Adrenal gland (tissue), 12 donors: ENCODE measurements around the gene HEY2. TPM values are rescaled to one million over a fixed set of nuclear protein-coding genes. Genes with fewer than 3 reads are reported as not detected.

Experiments
- DNase-seq, 7 donors: peaks; one replicate each; pipeline ENCODE4 v3.0.0-alpha.2; 2019 to 2020
- H3K27ac ChIP-seq, 5 donors: fragments of 200-600 bp; sonication (generic) in 4 of 5; 1 replicate in 3 of 5; 2 replicates in 2 of 5; pipeline versions ENCODE4 v1.5.1 to v1.8.0; 2016 to 2020; ENCODE audit warnings: mild to moderate bottlenecking in 1 of 5
- H3K27me3 ChIP-seq: fragments of 200-600 bp; 2 replicates; pipeline ENCODE4 v1.8.0; 2021
- H3K36me3 ChIP-seq, 2 donors: fragments of 200-600 bp; replicated peaks in 1 of 2; 1 replicate in 1 of 2; 2 replicates in 1 of 2; pipeline versions ENCODE4 v1.5.1 to v1.8.0; 2018 to 2022
- H3K4me1 ChIP-seq, 2 donors: fragments of 200-600 bp; replicated peaks in 1 of 2; 1 replicate in 1 of 2; 2 replicates in 1 of 2; pipeline versions ENCODE4 v1.5.1 to v1.8.0; 2018 to 2021
- H3K4me3 ChIP-seq, 4 donors: fragments of 200-600 bp; sonication (generic) in 3 of 4; one replicate each; pipeline ENCODE4 v1.5.1; 2016 to 2018
- H3K9me3 ChIP-seq, 3 donors: fragments of 200-600 bp; sonication (generic) in 1 of 3; replicated peaks in 1 of 3; 1 replicate in 2 of 3; 2 replicates in 1 of 3; pipeline versions ENCODE4 v1.5.1 to v1.8.0; 2016 to 2021
- CTCF ChIP-seq, 6 experiments: fragments of 450-650 bp in 4 of 6; fragments of 200-600 bp in 2 of 6; sonication (generic) in 1 of 6; IDR thresholded peaks; 1 replicate in 5 of 6; 2 replicates in 1 of 6; pipeline versions ENCODE4 v1.5.1 to v1.8.0; 2016 to 2021; ENCODE audit warnings: antibody characterized with exemption in 6 of 6, mild to moderate bottlenecking in 2 of 6, moderate library complexity in 1 of 6
- POLR2A ChIP-seq, 2 donors: fragments of 450-650 bp; IDR thresholded peaks; one replicate each; pipeline ENCODE4 v1.6.1; 2017; ENCODE audit warnings: antibody characterized with exemption in 2 of 2, mild to moderate bottlenecking in 2 of 2, moderate library complexity in 1 of 2
- WGBS, 4 donors: extraction: QIAGEN DNeasy Blood & Tissue Kit in 2 of 4; methylation state at CpG; one replicate each; pipeline versions ENCODE4 v1.1.5 to v1.1.7; 2013 to 2017; 5-methylcytosine and 5-hydroxymethylcytosine counted together
- intact Hi-C, 2 donors: fragments of 100-400 bp; cut with DNase I; formaldehyde crosslinking; loops; one replicate each; pipeline versions ENCODE4 v1.14.1 to v1.15.0; 2022 to 2023
- polyA plus RNA-seq, 3 donors: library from polyadenylated mRNA; stranded (reverse); fragments of 200-250 nt in 2 of 3; fragments of 350-450 nt in 1 of 3; fragmentation: Illumina TruSeq in 1 of 3; extraction: RNeasy Lipid Tissue Mini Kit (QIAGEN cat#74804) in 1 of 3; gene quantifications; one replicate each; pipeline ENCODE4 v1.2.3, GENCODE V29; 2013 to 2014
- total RNA-seq, 9 donors: library from RNA; depleted of rRNA in 4 of 9; stranded (reverse); fragments of >200 nt in 4 of 9; fragments of 120-200 nt in 1 of 9; fragmentation: NEBNext Ultra II Directional in 1 of 9; extraction: Animal tissue kit (Norgen Biotek cat#: 25700) in 1 of 9; gene quantifications; one replicate each; pipeline versions ENCODE4 v1.1.0 to v1.2.4, GENCODE V29; 2013 to 2023
- donor health status: healthy with polysubstance abuse.
- donor health status: Bipolar disorder and iron deficiency.
- donor health status: DM: yes; HTN: yes; CAD: no.
- donor health status: DM: no; HTN: no; CAD: no.
- donor health status: DM: no; HTN: no; CAD: no.
- donor health status: DM: yes; HTN: yes; CAD: no.

Gene HEY2
- total and polyA plus RNA-seq, 12 donors, result 0.46 to 2.1 (median 1.2) TPM; not detected in 1

- Histone ChIP-seq H3K27ac (no peak overlapping the region), H3K9me3 (no peaks in the 10 kb centered on the region), H3K36me3 (no peaks in the 10 kb centered on the region), H3K4me1 (no peaks in the 10 kb centered on the region), H3K4me3 (no peak overlapping the region), H3K27me3 (peaks cover 4% of the 10 kb centered on the region)
- intact Hi-C loops, result no loop called here
- TF ChIP-seq POLR2A (IDR thresholded peaks at IDR 0.05), result no peak
- no peak for TF ChIP-seq CTCF (IDR thresholded peaks at IDR 0.05)
- no peak for DNase-seq
- 88 to 94% (median 90%) methylated on average over 1 of the region's 1 CpG for WGBS, 4 donors
Observed at GRCh38 chr6:125739364-125739763, 10.1 kb upstream of the HEY2 start.

- H3K27ac ChIP-seq, result no peak overlapping the region
- H3K27me3 ChIP-seq, result peaks cover 5% of the 10 kb centered on the region
- no peak overlapping the region for H3K4me3 ChIP-seq
- TF ChIP-seq CTCF (IDR thresholded peaks at IDR 0.05), result no peak
- 89 to 96% (median 95%) methylated on average over 2 of the region's 2 CpGs for WGBS, 4 donors
- no peaks in the 10 kb centered on the region for H3K4me1 ChIP-seq
- DNase-seq, result no peak
- intact Hi-C loops, result no loop called here
- H3K36me3 ChIP-seq, result no peaks in the 10 kb centered on the region
- H3K9me3 ChIP-seq, result no peaks in the 10 kb centered on the region
Observed at GRCh38 chr6:125741336-125741735, 8.1 kb upstream of the HEY2 start.

GRCh38 chr6:125742024-125742423, 7.4 kb upstream of the HEY2 start:
- no peaks in the 10 kb centered on the region for H3K36me3 ChIP-seq
- H3K27ac ChIP-seq, result no peak overlapping the region
- no peak for DNase-seq
- H3K4me1 ChIP-seq, result peaks cover 0 to 2% of the 10 kb centered on the region in 2 donors
- no peaks in the 10 kb centered on the region for H3K9me3 ChIP-seq
- peaks cover 12% of the 10 kb centered on the region for H3K27me3 ChIP-seq
- H3K4me3 ChIP-seq, result no peak overlapping the region
- intact Hi-C loops, result no loop called here
- 81 to 93% (median 88%) methylated on average over 2 of the region's 2 CpGs for WGBS, 4 donors
- TF ChIP-seq POLR2A (IDR thresholded peaks at IDR 0.05) (no peak), CTCF (IDR thresholded peaks at IDR 0.05) (no peak)

- no peak overlapping the region for H3K4me3 ChIP-seq
- no peaks in the 10 kb centered on the region for H3K9me3 ChIP-seq
- TF ChIP-seq CTCF (IDR thresholded peaks at IDR 0.05) (no peak), POLR2A (IDR thresholded peaks at IDR 0.05) (no peak)
- WGBS, 4 donors, result 26 to 36% (median 32%) methylated on average over 5 of the region's 5 CpGs
- H3K4me1 ChIP-seq, result peaks cover 0 to 7% of the 10 kb centered on the region in 2 donors
- no peaks in the 10 kb centered on the region for H3K36me3 ChIP-seq
- peak overlapping the region in 2 of 5 donors; percentile 2 to 4 for H3K27ac ChIP-seq
- no peak for DNase-seq
- intact Hi-C loops, result no loop called here
- H3K27me3 ChIP-seq, result peaks cover 17% of the 10 kb centered on the region
Observed at GRCh38 chr6:125742464-125743120, 6.8 kb upstream of the HEY2 start.
